ENCODE results near the gene XPNPEP2. TPM values are rescaled to one million over a fixed set of nuclear protein-coding genes. Genes with fewer than 3 reads are reported as not detected.

Gene XPNPEP2, protein sequence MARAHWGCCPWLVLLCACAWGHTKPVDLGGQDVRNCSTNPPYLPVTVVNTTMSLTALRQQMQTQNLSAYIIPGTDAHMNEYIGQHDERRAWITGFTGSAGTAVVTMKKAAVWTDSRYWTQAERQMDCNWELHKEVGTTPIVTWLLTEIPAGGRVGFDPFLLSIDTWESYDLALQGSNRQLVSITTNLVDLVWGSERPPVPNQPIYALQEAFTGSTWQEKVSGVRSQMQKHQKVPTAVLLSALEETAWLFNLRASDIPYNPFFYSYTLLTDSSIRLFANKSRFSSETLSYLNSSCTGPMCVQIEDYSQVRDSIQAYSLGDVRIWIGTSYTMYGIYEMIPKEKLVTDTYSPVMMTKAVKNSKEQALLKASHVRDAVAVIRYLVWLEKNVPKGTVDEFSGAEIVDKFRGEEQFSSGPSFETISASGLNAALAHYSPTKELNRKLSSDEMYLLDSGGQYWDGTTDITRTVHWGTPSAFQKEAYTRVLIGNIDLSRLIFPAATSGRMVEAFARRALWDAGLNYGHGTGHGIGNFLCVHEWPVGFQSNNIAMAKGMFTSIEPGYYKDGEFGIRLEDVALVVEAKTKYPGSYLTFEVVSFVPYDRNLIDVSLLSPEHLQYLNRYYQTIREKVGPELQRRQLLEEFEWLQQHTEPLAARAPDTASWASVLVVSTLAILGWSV
- not detected in 2 replicates for total RNA-seq

DNA sequence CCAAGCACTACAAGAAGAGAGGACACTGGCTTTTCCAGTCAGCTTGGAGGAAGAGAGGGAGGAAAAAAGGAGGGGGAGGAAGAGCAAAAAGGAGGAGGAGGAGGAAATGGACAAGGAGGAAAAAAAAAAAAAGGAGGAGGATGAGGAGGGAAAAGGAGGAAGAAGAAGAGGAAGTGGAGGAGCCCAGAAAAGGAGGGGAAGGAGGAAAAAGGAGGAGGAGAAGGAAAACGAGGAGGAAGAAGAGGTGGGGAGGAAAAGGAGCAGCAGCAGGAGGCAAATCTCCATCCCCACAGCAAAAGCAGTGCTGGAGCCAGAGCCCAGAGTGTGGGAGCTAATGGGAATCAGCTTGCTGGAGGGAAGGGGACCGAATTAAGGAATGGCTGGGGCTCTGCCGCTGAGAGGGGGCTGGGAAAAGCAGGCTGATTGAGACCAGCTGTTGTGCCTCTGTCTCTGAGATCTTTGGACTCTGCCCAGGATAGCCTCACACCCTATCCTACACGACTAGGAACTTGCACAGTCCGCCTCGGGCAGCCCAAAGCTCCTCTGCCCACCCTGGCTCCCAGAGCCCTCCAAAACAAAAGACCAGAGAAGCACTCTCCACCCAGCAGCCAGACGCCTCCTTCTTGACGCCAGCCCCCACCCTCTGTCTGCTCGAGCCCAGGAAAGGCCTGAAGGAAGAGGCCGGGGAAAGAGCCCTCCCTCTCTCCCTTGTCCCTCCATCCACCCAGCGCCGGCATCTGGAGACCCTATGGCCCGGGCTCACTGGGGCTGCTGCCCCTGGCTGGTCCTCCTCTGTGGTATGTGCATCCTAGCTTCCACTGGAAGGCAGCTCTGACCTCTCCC is at the start of gene XPNPEP2:
Gene XPNPEP2, plus strand, starts transcription at position 514 of the 843 bp plus-strand sequence. Its CDS starts 235 bp downstream, at position 749.
- no peaks in the 10 kb centered on the region for H3K27me3 ChIP-seq (ENCODE audit: control insufficient read depth, insufficient read depth, low read length)
- H3K4me3 ChIP-seq (ENCODE audit: low read depth, low read length): no peak within 1 kb of the TSS
- TF ChIP-seq, protein P1, sequence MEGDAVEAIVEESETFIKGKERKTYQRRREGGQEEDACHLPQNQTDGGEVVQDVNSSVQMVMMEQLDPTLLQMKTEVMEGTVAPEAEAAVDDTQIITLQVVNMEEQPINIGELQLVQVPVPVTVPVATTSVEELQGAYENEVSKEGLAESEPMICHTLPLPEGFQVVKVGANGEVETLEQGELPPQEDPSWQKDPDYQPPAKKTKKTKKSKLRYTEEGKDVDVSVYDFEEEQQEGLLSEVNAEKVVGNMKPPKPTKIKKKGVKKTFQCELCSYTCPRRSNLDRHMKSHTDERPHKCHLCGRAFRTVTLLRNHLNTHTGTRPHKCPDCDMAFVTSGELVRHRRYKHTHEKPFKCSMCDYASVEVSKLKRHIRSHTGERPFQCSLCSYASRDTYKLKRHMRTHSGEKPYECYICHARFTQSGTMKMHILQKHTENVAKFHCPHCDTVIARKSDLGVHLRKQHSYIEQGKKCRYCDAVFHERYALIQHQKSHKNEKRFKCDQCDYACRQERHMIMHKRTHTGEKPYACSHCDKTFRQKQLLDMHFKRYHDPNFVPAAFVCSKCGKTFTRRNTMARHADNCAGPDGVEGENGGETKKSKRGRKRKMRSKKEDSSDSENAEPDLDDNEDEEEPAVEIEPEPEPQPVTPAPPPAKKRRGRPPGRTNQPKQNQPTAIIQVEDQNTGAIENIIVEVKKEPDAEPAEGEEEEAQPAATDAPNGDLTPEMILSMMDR (IDR thresholded peaks at IDR 0.05; ENCODE audit: insufficient read depth, low read length, severe bottlenecking): no peak
- no peaks in the 10 kb centered on the region for H3K36me3 ChIP-seq (ENCODE audit: control insufficient read depth, insufficient read depth, low read length)
- FAIRE-seq (no peak), DNase-seq (ENCODE audit: low read depth) (no peak)

DNA sequence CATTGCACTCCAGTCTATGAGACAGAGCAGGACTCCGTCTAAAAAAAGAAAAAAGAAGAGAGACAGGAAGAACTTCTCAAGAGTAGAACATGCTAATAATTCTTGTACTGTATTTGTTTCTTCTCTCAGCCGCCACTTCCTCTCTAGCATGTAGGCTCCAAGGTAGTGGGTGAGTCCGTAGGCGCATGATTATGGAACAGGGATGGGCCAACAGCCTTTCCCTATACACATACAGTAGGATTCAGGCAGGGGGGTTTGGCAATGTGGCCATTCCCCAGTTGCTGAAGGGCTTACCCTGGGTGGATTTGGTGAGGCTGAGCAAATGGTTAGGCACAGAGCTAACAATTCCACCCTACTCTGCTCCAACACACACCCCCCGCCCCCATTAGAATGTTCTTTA is 49.0 kb upstream of the XPNPEP2 start:
- H3K4me3 ChIP-seq (ENCODE audit: low read depth, low read length): no peak overlapping the region
- DNase-seq (ENCODE audit: low read depth) (no peak), FAIRE-seq (no peak)
- TF ChIP-seq, protein P1 (IDR thresholded peaks at IDR 0.05; ENCODE audit: insufficient read depth, low read length, severe bottlenecking): no peak
- H3K36me3 ChIP-seq (ENCODE audit: control insufficient read depth, insufficient read depth, low read length): no peaks in the 10 kb centered on the region
- H3K27me3 ChIP-seq (ENCODE audit: control insufficient read depth, insufficient read depth, low read length): no peaks in the 10 kb centered on the region

DNA sequence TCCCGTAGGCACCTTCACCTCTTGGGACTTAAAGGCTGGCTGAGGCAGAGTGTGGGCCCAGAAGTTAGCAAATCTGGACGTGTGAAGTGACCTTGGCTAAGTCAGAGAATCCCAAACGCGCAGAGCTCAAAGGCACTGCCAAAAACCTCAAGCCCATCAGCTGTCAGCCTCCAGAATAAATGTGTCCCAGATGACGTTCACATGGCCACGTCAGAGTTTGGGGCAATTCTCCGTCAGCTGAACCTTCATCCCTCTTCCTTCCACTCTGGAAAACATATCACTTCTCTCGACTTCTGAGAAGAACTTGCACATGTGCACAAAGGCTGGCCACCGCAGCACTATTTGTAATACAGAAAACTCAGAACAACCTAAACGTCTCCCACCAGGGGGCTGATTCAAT is 48.3 kb upstream of the XPNPEP2 start:
- H3K4me3 ChIP-seq (ENCODE audit: low read depth, low read length): no peak overlapping the region
- FAIRE-seq: no peak
- TF ChIP-seq, protein P1 (IDR thresholded peaks at IDR 0.05; ENCODE audit: insufficient read depth, low read length, severe bottlenecking): no peak
- no peaks in the 10 kb centered on the region for H3K36me3 ChIP-seq (ENCODE audit: control insufficient read depth, insufficient read depth, low read length)
- no peaks in the 10 kb centered on the region for H3K27me3 ChIP-seq (ENCODE audit: control insufficient read depth, insufficient read depth, low read length)
- DNase-seq (ENCODE audit: low read depth): no peak

DNA sequence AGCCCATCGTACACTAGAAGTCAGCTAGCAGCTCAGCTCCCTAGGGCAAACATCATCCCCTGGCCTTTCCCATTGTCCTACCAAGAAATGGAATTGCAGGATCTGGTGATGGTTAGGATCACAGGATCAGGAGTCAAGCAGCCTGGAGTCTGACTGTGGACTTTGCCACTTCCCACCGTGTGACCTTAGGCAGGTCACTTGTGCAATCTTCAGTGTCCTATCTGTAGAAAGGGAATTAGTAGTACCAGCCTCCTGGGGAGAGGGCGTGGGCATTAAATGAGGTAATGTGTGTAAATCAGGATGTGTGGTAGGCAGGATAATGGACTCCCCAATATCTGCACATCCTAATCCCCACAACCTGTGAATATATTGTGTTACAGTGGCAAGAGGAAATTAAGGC is 45.4 kb upstream of the XPNPEP2 start:
- TF ChIP-seq, protein P1 (IDR thresholded peaks at IDR 0.05; ENCODE audit: insufficient read depth, low read length, severe bottlenecking): no peak
- Histone ChIP-seq H3K27me3 (ENCODE audit: control insufficient read depth, insufficient read depth, low read length) (no peaks in the 10 kb centered on the region), H3K4me3 (ENCODE audit: low read depth, low read length) (no peak overlapping the region), H3K36me3 (ENCODE audit: control insufficient read depth, insufficient read depth, low read length) (no peaks in the 10 kb centered on the region)
- DNase-seq (ENCODE audit: low read depth) (no peak), FAIRE-seq (no peak)

DNA sequence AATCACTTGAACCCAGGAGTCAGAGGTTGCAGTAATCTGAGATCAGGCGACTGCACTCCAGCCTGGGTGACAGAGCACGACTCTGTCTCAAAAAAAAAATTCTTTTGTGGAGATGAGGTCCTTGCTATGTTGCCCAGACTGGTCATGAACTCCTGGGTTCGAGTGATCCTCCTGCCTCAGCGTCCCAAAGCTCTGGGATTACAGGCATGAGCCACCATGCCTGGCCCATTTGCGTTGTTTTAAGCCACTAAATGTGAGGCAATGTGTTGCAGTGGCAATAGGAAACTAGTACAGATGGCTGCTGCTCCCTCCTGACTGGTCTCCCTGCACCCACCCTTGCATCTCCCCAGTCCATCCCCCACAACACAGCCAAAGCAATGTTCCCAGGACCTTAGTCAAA is 44.0 kb upstream of the XPNPEP2 start:
- Histone ChIP-seq H3K36me3 (ENCODE audit: control insufficient read depth, insufficient read depth, low read length) (no peaks in the 10 kb centered on the region), H3K4me3 (ENCODE audit: low read depth, low read length) (no peak overlapping the region), H3K27me3 (ENCODE audit: control insufficient read depth, insufficient read depth, low read length) (no peaks in the 10 kb centered on the region)
- FAIRE-seq (no peak), DNase-seq (ENCODE audit: low read depth) (no peak)
- TF ChIP-seq, protein P1 (IDR thresholded peaks at IDR 0.05; ENCODE audit: insufficient read depth, low read length, severe bottlenecking): no peak
